GM12878 (cell line): Measurements from ENCODE around the gene CSTB. TPM values are rescaled to one million over a fixed set of nuclear protein-coding genes. Genes with fewer than 3 reads are reported as not detected.

Source experiments
- BHLHE40 ChIP-seq, 2 experiments: fragments of 450-650 bp in 1 of 2; IDR thresholded peaks; 2 replicates each; pipeline ENCODE4 v1.6.1; 2011 to 2017; ENCODE audit warnings: low read depth in 2 of 2, borderline replicate concordance in 1 of 2, improper control_type of control experiment in 1 of 2, low read length in 1 of 2, mild to moderate bottlenecking in 1 of 2
- CBFB ChIP-seq: IDR thresholded peaks from 2 replicates; pipeline ENCODE4 v1.6.1; 2016; ENCODE audit warnings: antibody characterized with exemption, low read depth
- EGR1 ChIP-seq, 2 experiments: IDR thresholded peaks; 1 replicate in 1 of 2; 2 replicates in 1 of 2; pipeline ENCODE4 v1.6.1; 2011 to 2012; ENCODE audit warnings: low read depth in 2 of 2, low read length in 2 of 2, borderline replicate concordance in 1 of 2, mild to moderate bottlenecking in 1 of 2, moderate library complexity in 1 of 2
- EP300 ChIP-seq, 2 experiments: fragments of 150-350 bp in 1 of 2; IDR thresholded peaks; 2 replicates each; pipeline ENCODE4 v1.6.1; 2011 to 2012; ENCODE audit warnings: low read depth in 2 of 2, low read length in 2 of 2, borderline replicate concordance in 1 of 2, improper control_type of control experiment in 1 of 2, inconsistent platforms in 1 of 2; ENCODE audit not compliant: control insufficient read depth in 1 of 2
- FOXK2 ChIP-seq: fragments of 450-650 bp; IDR thresholded peaks from 2 replicates; pipeline ENCODE4 v1.6.1; 2017; ENCODE audit warnings: mild to moderate bottlenecking, moderate library complexity
- FOXM1 ChIP-seq: IDR thresholded peaks from 2 replicates; pipeline ENCODE4 v1.6.1; 2012; ENCODE audit warnings: low read depth, mild to moderate bottlenecking, inconsistent platforms, low read length, moderate library complexity
- GABPA ChIP-seq: IDR thresholded peaks from 2 replicates; pipeline ENCODE4 v1.6.1; 2014; ENCODE audit warnings: antibody characterized with exemption, low read depth, mild to moderate bottlenecking, inconsistent platforms
- HDAC6 ChIP-seq: fragments of 200-600 bp; sonication (generic); IDR thresholded peaks from one replicate; pipeline ENCODE4 v1.8.0; 2017; ENCODE audit warnings: antibody characterized with exemption; ENCODE audit not compliant: unreplicated experiment
- HDGF ChIP-seq: fragments of 450-650 bp; IDR thresholded peaks from 2 replicates; pipeline ENCODE4 v1.6.1; 2016; ENCODE audit warnings: antibody characterized with exemption
- JUNB ChIP-seq: IDR thresholded peaks from 2 replicates; pipeline ENCODE4 v1.6.1; 2016; ENCODE audit warnings: antibody characterized with exemption, mild to moderate bottlenecking
- RAD51 ChIP-seq: fragments of 450-650 bp; IDR thresholded peaks from 2 replicates; pipeline ENCODE4 v1.6.1; 2016; ENCODE audit warnings: moderate library complexity, mild to moderate bottlenecking, inconsistent platforms
- SMC3 ChIP-seq: IDR thresholded peaks from 2 replicates; pipeline ENCODE4 v1.6.1; 2011; ENCODE audit warnings: low read length, improper control_type of control experiment, borderline replicate concordance
- SUPT20H ChIP-seq: IDR thresholded peaks from 2 replicates; pipeline ENCODE4 v1.6.1; 2011; ENCODE audit warnings: low read depth, mild to moderate bottlenecking, low read length, moderate library complexity, borderline replicate concordance; ENCODE audit not compliant: control insufficient read depth
- ZNF24 ChIP-seq: fragments of 450-650 bp; IDR thresholded peaks from 2 replicates; pipeline ENCODE4 v1.6.1; 2017; ENCODE audit warnings: antibody characterized with exemption, mild to moderate bottlenecking
- ZNF274 ChIP-seq: IDR thresholded peaks from one replicate; pipeline ENCODE4 v1.8.0; 2011; ENCODE audit not compliant: insufficient read length, insufficient read depth
- ZNF687 ChIP-seq: fragments of 450-650 bp; IDR thresholded peaks from 2 replicates; pipeline ENCODE4 v1.6.1; 2017; ENCODE audit warnings: mild to moderate bottlenecking, moderate library complexity
- ZZZ3 ChIP-seq: IDR thresholded peaks from 2 replicates; pipeline ENCODE4 v1.6.1; 2011; ENCODE audit warnings: low read depth; ENCODE audit not compliant: control insufficient read depth, insufficient read length
- polyA plus RNA-seq, 11 experiments: library from polyadenylated mRNA; depleted of rRNA in 4 of 11; unstranded in 6 of 11; stranded (reverse) in 5 of 11; fragments of >200 nt; fragmentation: Nextera tagmentation in 4 of 11; fragmentation: Illumina TruSeq in 1 of 11; extraction: Ambion mirVana in 4 of 11; extraction: Trizol in 1 of 11; gene quantifications; 1 replicate in 1 of 11; 2 replicates in 10 of 11; pipeline versions ENCODE4 v1.2.1 to v1.2.3, GENCODE V29; 2011 to 2016; ENCODE audit warnings: inconsistent platforms in 2 of 11, missing spikeins in 2 of 11, low read depth in 1 of 11
- total RNA-seq, 4 experiments: library from RNA; depleted of rRNA in 3 of 4; stranded (reverse); fragments of >200 nt in 3 of 4; fragmentation: Illumina TruSeq in 1 of 4; extraction: Trizol in 1 of 4; gene quantifications; 2 replicates each; pipeline versions ENCODE4 v1.2.1 to v1.2.3, GENCODE V29; 2013 to 2021
- TF ChIP-seq, protein P1 (sequence below): fragments of 450-650 bp; IDR thresholded peaks from 2 replicates; pipeline ENCODE4 v1.6.1; 2017; ENCODE audit warnings: mild to moderate bottlenecking
- TF ChIP-seq, protein P2 (sequence below): fragments of 450-650 bp; IDR thresholded peaks from 2 replicates; pipeline ENCODE4 v1.6.1; 2018; ENCODE audit warnings: borderline replicate concordance, mild to moderate bottlenecking; ENCODE audit not compliant: partially characterized antibody

Gene CSTB
- total and polyA plus RNA-seq, 10 of the 15 experiments (the other 5 are each of a cell fraction or from before 2014, with no cell fraction given) = 12.5 to 82.7 (median 41.9) TPM

- TF ChIP-seq ZNF24 (peak; percentile 77; the same call in 1 of the 2 replicates), BHLHE40 (IDR thresholded peaks at IDR 0.05; ENCODE audit: borderline replicate concordance in 1 of 2, low read depth in 2 of 2, low read length in 1 of 2) (peak; percentile 96 to 98), FOXM1 (no peak), SMC3 (no peak), JUNB (no peak; the same call in 1 of the 2 replicates), EP300 (IDR thresholded peaks at IDR 0.05; ENCODE audit: borderline replicate concordance in 1 of 2, control insufficient read depth in 1 of 2, low read depth in 2 of 2, low read length in 2 of 2) (peak; percentile 16 to 57; a peak in 2 of 4 replicates), FOXK2 (no peak), CBFB (peak; percentile 52; the same call in 1 of the 2 replicates), HDGF (peak; percentile 95), HDAC6 (no peak), ZNF274 (no peak), ZNF687 (peak; percentile 89), RAD51 (peak; percentile 87), ZZZ3 (no peak), GABPA (no peak), EGR1 (IDR thresholded peaks at IDR 0.05; ENCODE audit: borderline replicate concordance in 1 of 2, low read depth in 2 of 2, low read length in 2 of 2) (peak; percentile 16 to 89), SUPT20H (no peak)
- TF ChIP-seq, protein P1, sequence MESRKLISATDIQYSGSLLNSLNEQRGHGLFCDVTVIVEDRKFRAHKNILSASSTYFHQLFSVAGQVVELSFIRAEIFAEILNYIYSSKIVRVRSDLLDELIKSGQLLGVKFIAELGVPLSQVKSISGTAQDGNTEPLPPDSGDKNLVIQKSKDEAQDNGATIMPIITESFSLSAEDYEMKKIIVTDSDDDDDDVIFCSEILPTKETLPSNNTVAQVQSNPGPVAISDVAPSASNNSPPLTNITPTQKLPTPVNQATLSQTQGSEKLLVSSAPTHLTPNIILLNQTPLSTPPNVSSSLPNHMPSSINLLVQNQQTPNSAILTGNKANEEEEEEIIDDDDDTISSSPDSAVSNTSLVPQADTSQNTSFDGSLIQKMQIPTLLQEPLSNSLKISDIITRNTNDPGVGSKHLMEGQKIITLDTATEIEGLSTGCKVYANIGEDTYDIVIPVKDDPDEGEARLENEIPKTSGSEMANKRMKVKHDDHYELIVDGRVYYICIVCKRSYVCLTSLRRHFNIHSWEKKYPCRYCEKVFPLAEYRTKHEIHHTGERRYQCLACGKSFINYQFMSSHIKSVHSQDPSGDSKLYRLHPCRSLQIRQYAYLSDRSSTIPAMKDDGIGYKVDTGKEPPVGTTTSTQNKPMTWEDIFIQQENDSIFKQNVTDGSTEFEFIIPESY = no peak
- TF ChIP-seq, protein P2, sequence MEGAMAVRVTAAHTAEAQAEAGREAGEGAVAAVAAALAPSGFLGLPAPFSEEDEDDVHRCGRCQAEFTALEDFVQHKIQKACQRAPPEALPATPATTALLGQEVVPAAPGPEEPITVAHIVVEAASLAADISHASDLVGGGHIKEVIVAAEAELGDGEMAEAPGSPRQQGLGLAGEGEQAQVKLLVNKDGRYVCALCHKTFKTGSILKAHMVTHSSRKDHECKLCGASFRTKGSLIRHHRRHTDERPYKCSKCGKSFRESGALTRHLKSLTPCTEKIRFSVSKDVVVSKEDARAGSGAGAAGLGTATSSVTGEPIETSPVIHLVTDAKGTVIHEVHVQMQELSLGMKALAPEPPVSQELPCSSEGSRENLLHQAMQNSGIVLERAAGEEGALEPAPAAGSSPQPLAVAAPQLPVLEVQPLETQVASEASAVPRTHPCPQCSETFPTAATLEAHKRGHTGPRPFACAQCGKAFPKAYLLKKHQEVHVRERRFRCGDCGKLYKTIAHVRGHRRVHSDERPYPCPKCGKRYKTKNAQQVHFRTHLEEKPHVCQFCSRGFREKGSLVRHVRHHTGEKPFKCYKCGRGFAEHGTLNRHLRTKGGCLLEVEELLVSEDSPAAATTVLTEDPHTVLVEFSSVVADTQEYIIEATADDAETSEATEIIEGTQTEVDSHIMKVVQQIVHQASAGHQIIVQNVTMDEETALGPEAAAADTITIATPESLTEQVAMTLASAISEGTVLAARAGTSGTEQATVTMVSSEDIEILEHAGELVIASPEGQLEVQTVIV = peak; percentile 37
These were observed 47.4 kb downstream of the CSTB start (continued) for GRCh38 chr21:43728467-43729390.
